HCT116 (cell line): ENCODE results near the gene MBNL2. TPM values are rescaled to one million over a fixed set of nuclear protein-coding genes. Genes with fewer than 3 reads are reported as not detected.
A peak's percentile ranks its signal among the peaks of the same experiment; 100 is the strongest.

Experiments used
- ATAC-seq: fragments of 200-7000 bp; cut with Tn5 transposase; 2 replicates; pipeline ENCODE4 v1.9.1; 2020; ENCODE audit warnings: mild to moderate bottlenecking, moderate library complexity
- BruUV-seq: library from RNA; stranded (reverse); fragments of 400-500 nt; replicated peaks from 2 replicates; lab custom pipeline; 2021; lab: Mats Ljungman, UMichigan
- CTCF ChIA-PET: fragments of 300-600 bp; sonication (Branson Sonifier 250); formaldehyde crosslinking; loops from one replicate; lab custom pipeline; 2021; ENCODE audit warnings: antibody characterized with exemption; lab: Charles Lee
- POLR2A ChIA-PET: fragments of 300-600, 350-600 bp; sonication (Branson Sonifier 250); formaldehyde crosslinking; loops from one replicate; lab custom pipeline; 2021; ENCODE audit warnings: antibody characterized with exemption; lab: Charles Lee
- RAD21 ChIA-PET, 2 experiments: fragments of 300-600 bp; sonication (Branson Sonifier 250); formaldehyde crosslinking; loops; one replicate each; lab custom pipeline; 2023; ENCODE audit warnings: low total read pairs in 2 of 2; ENCODE audit not compliant: uncharacterized antibody in 2 of 2, unreplicated experiment in 2 of 2, low non-redundant PET in 1 of 2; lab: Charles Lee
- DNase-seq: peaks from one replicate; pipeline ENCODE4 v3.0.0-alpha.2; 2010; ENCODE audit warnings: low read depth, low spot score
- H2AFZ ChIP-seq: fragments of 200-600 bp; shearing (Covaris generic), sonication (generic); 2 replicates; pipeline ENCODE4 v1.6.1; 2017; ENCODE audit warnings: low read depth, mixed run types, mixed read lengths, antibody characterized with exemption, low read length; ENCODE audit not compliant: poor library complexity, severe bottlenecking
- H3K27ac ChIP-seq: 2 replicates; pipeline ENCODE4 v1.5.1; 2012; ENCODE audit warnings: low read depth, low read length
- H3K27me3 ChIP-seq: fragments of 200-600 bp; sonication (generic); 2 replicates; pipeline ENCODE4 v1.6.1; 2016; ENCODE audit warnings: mixed run types, low read length, mixed read lengths; ENCODE audit not compliant: insufficient read depth
- H3K36me3 ChIP-seq, 2 experiments: fragments of 200-500 bp in 1 of 2; fragments of 200-600 bp in 1 of 2; sonication (Bioruptor generic) in 1 of 2; sonication (generic) in 1 of 2; 2 replicates each; pipeline versions ENCODE4 v1.5.1 to v1.6.1; 2014 to 2016; ENCODE audit warnings: low read length in 2 of 2, inconsistent platforms in 1 of 2, mixed read lengths in 1 of 2, mixed run types in 1 of 2; ENCODE audit not compliant: insufficient read depth in 2 of 2, control insufficient read depth in 1 of 2
- H3K4me1 ChIP-seq, 2 experiments: fragments of 200-600 bp in 1 of 2; sonication (generic) in 1 of 2; 2 replicates each; pipeline versions ENCODE4 v1.5.1 to v1.6.1; 2012 to 2017; ENCODE audit warnings: low read length in 2 of 2, inconsistent platforms in 1 of 2, mild to moderate bottlenecking in 1 of 2, mixed read lengths in 1 of 2, mixed run types in 1 of 2, moderate library complexity in 1 of 2; ENCODE audit not compliant: insufficient read depth in 2 of 2, control insufficient read depth in 1 of 2
- H3K4me2 ChIP-seq: fragments of 200-600 bp; sonication (generic); 2 replicates; pipeline ENCODE4 v1.6.1; 2017; ENCODE audit warnings: mixed run types, low read length, mixed read lengths
- H3K4me3 ChIP-seq, 2 experiments: fragments of 200-600 bp in 1 of 2; sonication (generic) in 1 of 2; replicated peaks in 1 of 2; 2 replicates each; pipeline ENCODE4 v1.5.1; 2011 to 2016; ENCODE audit warnings: low read length in 2 of 2, control low read depth in 1 of 2, low read depth in 1 of 2, mild to moderate bottlenecking in 1 of 2, mixed read lengths in 1 of 2, mixed run types in 1 of 2
- H3K79me2 ChIP-seq: fragments of 200-600 bp; sonication (generic); 2 replicates; pipeline ENCODE4 v1.6.1; 2017; ENCODE audit warnings: mild to moderate bottlenecking, mixed run types, low read length, moderate library complexity, mixed read lengths; ENCODE audit not compliant: insufficient read depth
- H3K9ac ChIP-seq: fragments of 200-600 bp; sonication (generic); 2 replicates; pipeline ENCODE4 v1.6.1; 2016; ENCODE audit warnings: low read length, mixed read lengths
- H3K9me2 ChIP-seq: fragments of 200-600 bp; sonication (generic), shearing (Covaris generic); 2 replicates; pipeline ENCODE4 v1.6.1; 2017; ENCODE audit warnings: mixed run types, mild to moderate bottlenecking, moderate library complexity; ENCODE audit not compliant: insufficient read depth
- H3K9me3 ChIP-seq, 2 experiments: fragments of 200-500 bp in 1 of 2; fragments of 200-600 bp in 1 of 2; sonication (Bioruptor generic) in 1 of 2; sonication (generic) in 1 of 2; 2 replicates each; pipeline ENCODE4 v1.6.1; 2014 to 2017; ENCODE audit warnings: low read length in 2 of 2, mixed read lengths in 2 of 2, inconsistent platforms in 1 of 2, low read depth in 1 of 2, mild to moderate bottlenecking in 1 of 2, mixed run types in 1 of 2, moderate library complexity in 1 of 2; ENCODE audit not compliant: control insufficient read depth in 1 of 2, insufficient read depth in 1 of 2
- H4K20me1 ChIP-seq: fragments of 200-600 bp; sonication (generic), shearing (Covaris generic); 2 replicates; pipeline ENCODE4 v1.6.1; 2017; ENCODE audit warnings: mixed run types, mild to moderate bottlenecking, moderate library complexity; ENCODE audit not compliant: insufficient read depth
- CBX3 ChIP-seq: IDR thresholded peaks from 2 replicates; pipeline ENCODE4 v1.6.1; 2012; ENCODE audit warnings: low read depth
- CEBPB ChIP-seq: IDR thresholded peaks from 2 replicates; pipeline ENCODE4 v1.6.1; 2012; ENCODE audit warnings: low read depth
- EGR1 ChIP-seq: IDR thresholded peaks from 2 replicates; pipeline ENCODE4 v1.6.1; 2012; ENCODE audit warnings: low read depth
- ELF1 ChIP-seq: IDR thresholded peaks from 2 replicates; pipeline ENCODE4 v1.6.1; 2012; ENCODE audit warnings: low read depth, borderline replicate concordance
- FOSL1 ChIP-seq: IDR thresholded peaks from 2 replicates; pipeline ENCODE4 v1.6.1; 2012; ENCODE audit warnings: low read depth
- JUND ChIP-seq: IDR thresholded peaks from 2 replicates; pipeline ENCODE4 v1.6.1; 2012
- POLR2AphosphoS5 ChIP-seq: IDR thresholded peaks from 2 replicates; pipeline ENCODE4 v1.6.1; 2011; ENCODE audit warnings: mild to moderate bottlenecking, low read depth, low read length, moderate library complexity
- RAD21 ChIP-seq: IDR thresholded peaks from 2 replicates; pipeline ENCODE4 v1.6.1; 2012; ENCODE audit warnings: low read depth, mild to moderate bottlenecking
- SRF ChIP-seq: IDR thresholded peaks from 2 replicates; pipeline ENCODE4 v1.6.1; 2012; ENCODE audit warnings: low read depth
- TCF7L2 ChIP-seq: IDR thresholded peaks from 2 replicates; pipeline ENCODE4 v1.7.0; 2011; ENCODE audit warnings: borderline replicate concordance, inconsistent platforms; ENCODE audit not compliant: insufficient read depth, insufficient read length; ENCODE audit errors: extremely low read depth
- ZFX ChIP-seq: fragments of 450-650 bp; IDR thresholded peaks from 2 replicates; pipeline ENCODE4 v1.6.1; 2017
- ZNF274 ChIP-seq: fragments of 200-500 bp; sonication (Bioruptor generic); IDR thresholded peaks from 2 replicates; pipeline ENCODE4 v1.6.1; 2014; ENCODE audit warnings: mild to moderate bottlenecking, low read depth, low read length, inconsistent platforms
- intact Hi-C: fragments of 100-400 bp; cut with micrococcal nuclease; formaldehyde crosslinking; loops from 2 replicates; pipeline ENCODE4 v1.10.0; 2022
- total RNA-seq: library from RNA; stranded (reverse); gene quantifications from one replicate; pipeline ENCODE4 v1.2.1, GENCODE V29; 2021; ENCODE audit not compliant: unreplicated experiment
- TF ChIP-seq, protein P1 (sequence below): IDR thresholded peaks from 2 replicates; pipeline ENCODE4 v1.6.1; 2012
- TF ChIP-seq, protein P2 (sequence below): IDR thresholded peaks from 2 replicates; pipeline ENCODE4 v1.6.1; 2012; ENCODE audit warnings: low read depth
- TF ChIP-seq, protein P3 (sequence below): IDR thresholded peaks from 2 replicates; pipeline ENCODE4 v1.6.1; 2012

The MBNL2 gene
- total RNA-seq, 1 experiment from 2014 or later, result 73.9 TPM

DNA sequence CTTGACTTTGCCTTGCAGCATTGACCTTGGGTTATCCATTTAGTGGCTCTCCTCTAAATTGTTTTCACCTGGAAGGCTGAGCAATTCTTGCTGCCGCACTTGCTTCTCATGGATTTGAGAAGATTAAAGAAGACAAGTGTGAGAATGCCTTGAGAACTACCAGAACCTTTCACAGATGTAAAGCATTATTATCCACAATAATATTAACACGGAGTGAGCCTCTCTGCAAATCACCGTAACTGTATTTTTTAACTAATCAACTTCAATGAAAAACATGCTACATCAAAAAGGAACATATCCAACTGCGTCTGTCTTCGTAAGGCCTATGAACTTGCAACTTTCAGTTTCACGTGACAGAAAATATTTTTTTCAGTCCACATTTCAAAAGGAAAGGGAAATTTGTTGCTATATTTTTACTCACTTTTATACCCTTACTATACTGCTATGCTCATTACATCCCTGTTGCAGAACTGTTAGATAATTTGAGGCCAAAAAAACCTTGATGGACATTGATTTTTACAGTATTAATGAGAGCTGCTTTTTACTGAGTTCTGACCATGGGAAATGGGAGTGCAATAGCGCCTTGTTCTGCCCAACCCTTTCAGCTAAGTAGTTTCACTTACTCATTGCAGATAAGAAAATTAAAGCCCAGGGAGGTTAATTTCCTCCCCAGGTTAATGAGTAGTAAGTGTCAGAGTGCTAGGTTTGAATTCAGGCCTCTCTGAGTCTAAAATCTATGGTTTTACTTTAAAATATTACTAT is 118.0 kb downstream of the MBNL2 start:
- H4K20me1 ChIP-seq, result no peaks in the 10 kb centered on the region
- H3K9ac ChIP-seq, result no peak overlapping the region
- intact Hi-C loops, result loop anchor here (5.0 kb wide), 2 partner anchors 63 to 308 kb away; no protein-coding TSS in a partner anchor
- ChIA-PET POLR2A (no interaction called here), RAD21 (no interaction called here), CTCF (no interaction called here)
- no peak overlapping the region for H3K4me2 ChIP-seq
- H2AFZ ChIP-seq, result no peak overlapping the region
- H3K9me2 ChIP-seq, result no peaks in the 10 kb centered on the region; the same call in 1 of the 2 replicates
- H3K36me3 ChIP-seq, result peaks cover 2 to 9% of the 10 kb centered on the region in 2 experiments; a peak in 1 of 4 replicates
- peaks cover 26 to 39% of the 10 kb centered on the region in 2 experiments for H3K4me1 ChIP-seq
- H3K4me3 ChIP-seq, result no peak overlapping the region
- H3K79me2 ChIP-seq, result peaks cover 12% of the 10 kb centered on the region; the same call in 1 of the 2 replicates
- peak overlapping the region; percentile 27; the same call in 1 of the 2 replicates for H3K27ac ChIP-seq
- DNase-seq (no peak), ATAC-seq (no peak)
- no peaks in the 10 kb centered on the region for H3K9me3 ChIP-seq
- TF ChIP-seq ELF1 (no peak), TCF7L2 (no peak), POLR2AphosphoS5 (no peak), CBX3 (no peak), RAD21 (no peak), SRF (no peak)
- TF ChIP-seq, protein P1, sequence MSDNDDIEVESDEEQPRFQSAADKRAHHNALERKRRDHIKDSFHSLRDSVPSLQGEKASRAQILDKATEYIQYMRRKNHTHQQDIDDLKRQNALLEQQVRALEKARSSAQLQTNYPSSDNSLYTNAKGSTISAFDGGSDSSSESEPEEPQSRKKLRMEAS, result no peak
- no TSS peak for BruUV-seq
- H3K27me3 ChIP-seq, result no peaks in the 10 kb centered on the region

DNA sequence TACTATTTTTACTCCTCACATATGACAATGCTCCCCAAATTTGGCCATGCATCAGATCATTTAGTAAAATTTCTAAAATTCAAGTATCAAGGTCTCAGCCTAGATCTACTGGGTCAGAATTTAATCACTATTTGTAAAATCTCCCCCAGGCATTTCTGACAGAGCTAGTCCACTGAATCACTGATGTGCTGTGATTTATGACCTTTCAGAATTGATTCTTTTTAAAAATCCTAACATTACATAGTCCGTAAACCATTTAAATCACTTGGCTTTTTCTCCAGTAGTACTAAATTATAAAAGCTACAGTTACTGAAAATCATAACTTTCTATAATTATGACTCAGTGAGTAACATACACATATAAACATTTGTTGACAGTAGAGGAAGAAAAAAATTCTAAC is 119.0 kb downstream of the MBNL2 start:
- H2AFZ ChIP-seq, result no peak overlapping the region
- intact Hi-C loops, result loop anchor here (5.0 kb wide), 2 partner anchors 64 to 309 kb away; no protein-coding TSS in a partner anchor
- H3K4me3 ChIP-seq, result no peak overlapping the region
- DNase-seq, result no peak
- H4K20me1 ChIP-seq, result no peaks in the 10 kb centered on the region
- no peaks in the 10 kb centered on the region for H3K9me3 ChIP-seq
- ATAC-seq, result no peak
- POLR2A ChIA-PET, result no interaction called here
- no peaks in the 10 kb centered on the region for H3K27me3 ChIP-seq
- no peaks in the 10 kb centered on the region; the same call in 1 of the 2 replicates for H3K9me2 ChIP-seq
- CTCF ChIA-PET, result no interaction called here
- peaks cover 12% of the 10 kb centered on the region; the same call in 1 of the 2 replicates for H3K79me2 ChIP-seq
- peak overlapping the region; percentile 5; the same call in 1 of the 2 replicates for H3K27ac ChIP-seq
- H3K4me1 ChIP-seq, result peaks cover 26 to 39% of the 10 kb centered on the region in 2 experiments
- H3K4me2 ChIP-seq, result no peak overlapping the region
- no peak overlapping the region for H3K9ac ChIP-seq
- H3K36me3 ChIP-seq, result peaks cover 2 to 9% of the 10 kb centered on the region in 2 experiments; a peak in 1 of 4 replicates
- no TSS peak for BruUV-seq
- RAD21 ChIA-PET, result no interaction called here
- no peak for TF ChIP-seq ZFX
- TF ChIP-seq, protein P2, sequence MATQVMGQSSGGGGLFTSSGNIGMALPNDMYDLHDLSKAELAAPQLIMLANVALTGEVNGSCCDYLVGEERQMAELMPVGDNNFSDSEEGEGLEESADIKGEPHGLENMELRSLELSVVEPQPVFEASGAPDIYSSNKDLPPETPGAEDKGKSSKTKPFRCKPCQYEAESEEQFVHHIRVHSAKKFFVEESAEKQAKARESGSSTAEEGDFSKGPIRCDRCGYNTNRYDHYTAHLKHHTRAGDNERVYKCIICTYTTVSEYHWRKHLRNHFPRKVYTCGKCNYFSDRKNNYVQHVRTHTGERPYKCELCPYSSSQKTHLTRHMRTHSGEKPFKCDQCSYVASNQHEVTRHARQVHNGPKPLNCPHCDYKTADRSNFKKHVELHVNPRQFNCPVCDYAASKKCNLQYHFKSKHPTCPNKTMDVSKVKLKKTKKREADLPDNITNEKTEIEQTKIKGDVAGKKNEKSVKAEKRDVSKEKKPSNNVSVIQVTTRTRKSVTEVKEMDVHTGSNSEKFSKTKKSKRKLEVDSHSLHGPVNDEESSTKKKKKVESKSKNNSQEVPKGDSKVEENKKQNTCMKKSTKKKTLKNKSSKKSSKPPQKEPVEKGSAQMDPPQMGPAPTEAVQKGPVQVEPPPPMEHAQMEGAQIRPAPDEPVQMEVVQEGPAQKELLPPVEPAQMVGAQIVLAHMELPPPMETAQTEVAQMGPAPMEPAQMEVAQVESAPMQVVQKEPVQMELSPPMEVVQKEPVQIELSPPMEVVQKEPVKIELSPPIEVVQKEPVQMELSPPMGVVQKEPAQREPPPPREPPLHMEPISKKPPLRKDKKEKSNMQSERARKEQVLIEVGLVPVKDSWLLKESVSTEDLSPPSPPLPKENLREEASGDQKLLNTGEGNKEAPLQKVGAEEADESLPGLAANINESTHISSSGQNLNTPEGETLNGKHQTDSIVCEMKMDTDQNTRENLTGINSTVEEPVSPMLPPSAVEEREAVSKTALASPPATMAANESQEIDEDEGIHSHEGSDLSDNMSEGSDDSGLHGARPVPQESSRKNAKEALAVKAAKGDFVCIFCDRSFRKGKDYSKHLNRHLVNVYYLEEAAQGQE, result no peak
- no peak for TF ChIP-seq JUND
- TF ChIP-seq, protein P1, result no peak
- no peak for TF ChIP-seq EGR1
- no peak for TF ChIP-seq SRF
- no peak for TF ChIP-seq CEBPB
- TF ChIP-seq TCF7L2, result no peak
- TF ChIP-seq, protein P3, sequence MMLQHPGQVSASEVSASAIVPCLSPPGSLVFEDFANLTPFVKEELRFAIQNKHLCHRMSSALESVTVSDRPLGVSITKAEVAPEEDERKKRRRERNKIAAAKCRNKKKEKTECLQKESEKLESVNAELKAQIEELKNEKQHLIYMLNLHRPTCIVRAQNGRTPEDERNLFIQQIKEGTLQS, result no peak
- TF ChIP-seq ELF1, result no peak
- no peak for TF ChIP-seq ZNF274
- no peak for TF ChIP-seq FOSL1
- TF ChIP-seq RAD21, result no peak
